ENCODE measurements around the gene PLIN5. TPM values are rescaled to one million over a fixed set of nuclear protein-coding genes. Genes with fewer than 3 reads are reported as not detected.

PLIN5 gene
- total RNA-seq, 1 experiment from 2014 or later = 8.1 TPM

GRCh38 chr19:4483385-4483784, 51.6 kb downstream of the PLIN5 start:
- Histone ChIP-seq H3K36me3 (ENCODE audit: control insufficient read depth in 1 of 2, insufficient read depth in 2 of 2, low read length in 2 of 2) (peaks cover 1 to 8% of the 10 kb centered on the region in 2 experiments; a peak in 3 of 4 replicates), H3K9ac (ENCODE audit: low read length) (no peak overlapping the region), H3K4me2 (ENCODE audit: low read length) (no peak overlapping the region), H3K9me3 (ENCODE audit: control insufficient read depth in 1 of 2, insufficient read depth in 1 of 2, low read depth in 1 of 2, low read length in 2 of 2) (no peaks in the 10 kb centered on the region), H3K79me2 (ENCODE audit: insufficient read depth, low read length) (peaks cover 2% of the 10 kb centered on the region; the same call in 1 of the 2 replicates), H4K20me1 (ENCODE audit: insufficient read depth) (no peaks in the 10 kb centered on the region), H3K4me3 (replicated peaks in 1 of 2; ENCODE audit: low read depth in 1 of 2, low read length in 2 of 2) (no peak overlapping the region), H2AFZ (ENCODE audit: low read depth, low read length, poor library complexity, severe bottlenecking) (no peak overlapping the region), H3K9me2 (ENCODE audit: insufficient read depth) (no peaks in the 10 kb centered on the region), H3K4me1 (ENCODE audit: control insufficient read depth in 1 of 2, insufficient read depth in 2 of 2, low read length in 2 of 2) (no peaks in the 10 kb centered on the region; a peak in 1 of 4 replicates), H3K27me3 (ENCODE audit: insufficient read depth, low read length) (no peaks in the 10 kb centered on the region), H3K27ac (ENCODE audit: low read depth, low read length) (no peak overlapping the region)
- RAD21 ChIA-PET (ENCODE audit: low non-redundant PET in 1 of 2, low total read pairs in 2 of 2, uncharacterized antibody in 2 of 2, unreplicated experiment in 2 of 2) = no interaction called here
- TF ChIP-seq YY1 (IDR thresholded peaks at IDR 0.05; ENCODE audit: extremely low read depth, insufficient replicate concordance, low read depth, low read length) (no peak), EGR1 (IDR thresholded peaks at IDR 0.05; ENCODE audit: low read depth) (no peak), FOSL1 (IDR thresholded peaks at IDR 0.05; ENCODE audit: low read depth) (no peak), SP1 (IDR thresholded peaks at IDR 0.05; ENCODE audit: low read depth) (no peak), SIN3A (IDR thresholded peaks at IDR 0.05; ENCODE audit: low read depth) (no peak), CEBPB (IDR thresholded peaks at IDR 0.05; ENCODE audit: low read depth) (no peak), ATF3 (IDR thresholded peaks at IDR 0.05) (no peak), ELF1 (IDR thresholded peaks at IDR 0.05; ENCODE audit: borderline replicate concordance, low read depth) (no peak), TCF7L2 (IDR thresholded peaks at IDR 0.05; ENCODE audit: borderline replicate concordance, extremely low read depth, insufficient read depth, insufficient read length) (no peak), POLR2AphosphoS5 (IDR thresholded peaks at IDR 0.05; ENCODE audit: low read depth, low read length) (no peak), JUND (IDR thresholded peaks at IDR 0.05) (no peak), EZH2phosphoT487 (IDR thresholded peaks at IDR 0.05; ENCODE audit: borderline replicate concordance) (no peak), CTCF (IDR thresholded peaks at IDR 0.05 in 2 of 3, conservative IDR thresholded peaks at IDR 0.05 in 1 of 3; ENCODE audit: borderline replicate concordance in 1 of 3, insufficient read depth in 1 of 3, low read depth in 2 of 3, low read length in 2 of 3) (no peak), ZFX (IDR thresholded peaks at IDR 0.05) (no peak), EZH2 (IDR thresholded peaks at IDR 0.05) (no peak), MAX (IDR thresholded peaks at IDR 0.05) (no peak), ZBTB33 (IDR thresholded peaks at IDR 0.05; ENCODE audit: extremely low read depth, insufficient replicate concordance, low read length) (no peak), CBX3 (IDR thresholded peaks at IDR 0.05; ENCODE audit: low read depth) (no peak), ZNF274 (IDR thresholded peaks at IDR 0.05; ENCODE audit: low read depth, low read length) (no peak), POLR2A (IDR thresholded peaks at IDR 0.05; ENCODE audit: borderline replicate concordance, extremely low read depth, insufficient read depth, insufficient read length) (no peak)
- POLR2A ChIA-PET = no interaction called here
- DNase-seq (ENCODE audit: low read depth, low spot score) = no peak
- CTCF ChIA-PET = no interaction called here
- BruUV-seq (replicated peaks) = no TSS peak
- ATAC-seq = no peak
- intact Hi-C loops (cut with micrococcal nuclease) = no loop called here

All from HCT116 (cell line).